C4-2B (cell line): Measurements from ENCODE around the gene RBMS1.
A peak's percentile ranks its signal among the peaks of the same experiment; 100 is the strongest.

Experiments used
- H3K27ac ChIP-seq: fragments of 450-650 bp; 2 replicates; pipeline ENCODE4 v1.5.1; 2017
- CTCF ChIP-seq: fragments of 450-650 bp; conservative IDR thresholded peaks from 2 replicates; pipeline ENCODE4 v1.5.1; 2017; ENCODE audit warnings: mild to moderate bottlenecking
- ZFX ChIP-seq: fragments of 450-650 bp; IDR thresholded peaks from 2 replicates; pipeline ENCODE4 v1.6.1; 2017

Gene RBMS1

GRCh38 chr2:160254189-160254762 is 239.3 kb downstream of the RBMS1 start:
- TF ChIP-seq ZFX (no peak), CTCF (no peak)
- H3K27ac ChIP-seq = no peak overlapping the region

GRCh38 chr2:160253440-160254188 is 240.0 kb downstream of the RBMS1 start:
- TF ChIP-seq ZFX (no peak), CTCF (no peak)
- H3K27ac ChIP-seq = no peak overlapping the region

- H3K27ac ChIP-seq = no peak overlapping the region
- TF ChIP-seq CTCF = no peak
- TF ChIP-seq ZFX = no peak
Measured at GRCh38 chr2:160252900-160253299, 240.7 kb downstream of the RBMS1 start.

- no peak overlapping the region for H3K27ac ChIP-seq
- TF ChIP-seq CTCF (peak; percentile 79), ZFX (no peak)
Measured at GRCh38 chr2:160252278-160252887, 241.2 kb downstream of the RBMS1 start.

GRCh38 chr2:160251569-160251968 is 242.0 kb downstream of the RBMS1 start:
- H3K27ac ChIP-seq = no peak overlapping the region
- no peak for TF ChIP-seq ZFX
- no peak for TF ChIP-seq CTCF

- no peak overlapping the region for H3K27ac ChIP-seq
- TF ChIP-seq CTCF (no peak), ZFX (no peak)
Measured at GRCh38 chr2:160249876-160250275, 243.7 kb downstream of the RBMS1 start.
